ENCODE results near the gene TRMT2A.

DNA sequence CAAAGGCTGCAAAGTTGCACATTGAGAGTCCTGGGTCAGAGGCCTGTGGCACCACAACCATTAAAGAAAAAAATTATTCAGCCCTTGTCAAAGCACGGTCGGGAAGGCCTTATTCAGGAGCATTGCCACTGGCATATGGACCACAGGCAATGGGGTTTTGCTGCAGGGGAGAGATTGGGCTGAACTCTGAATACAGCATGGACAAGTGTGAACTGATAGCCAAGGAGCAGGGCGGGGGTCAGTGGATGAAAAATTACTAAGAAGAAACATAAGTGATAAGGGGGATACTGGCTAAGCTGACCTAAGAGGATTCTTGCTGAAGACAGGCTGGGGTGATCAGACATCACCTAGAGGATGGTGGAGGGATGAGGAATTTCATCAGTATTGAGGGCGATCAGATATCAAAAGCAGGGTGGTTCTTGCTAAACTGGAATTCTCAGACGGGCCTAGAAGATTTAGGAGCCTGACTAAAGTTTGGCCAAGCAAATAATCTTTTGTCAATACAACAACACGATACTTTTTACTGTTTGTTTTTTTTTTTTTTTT is 40.3 kb downstream of the TRMT2A start:
- TF ChIP-seq, protein P1, sequence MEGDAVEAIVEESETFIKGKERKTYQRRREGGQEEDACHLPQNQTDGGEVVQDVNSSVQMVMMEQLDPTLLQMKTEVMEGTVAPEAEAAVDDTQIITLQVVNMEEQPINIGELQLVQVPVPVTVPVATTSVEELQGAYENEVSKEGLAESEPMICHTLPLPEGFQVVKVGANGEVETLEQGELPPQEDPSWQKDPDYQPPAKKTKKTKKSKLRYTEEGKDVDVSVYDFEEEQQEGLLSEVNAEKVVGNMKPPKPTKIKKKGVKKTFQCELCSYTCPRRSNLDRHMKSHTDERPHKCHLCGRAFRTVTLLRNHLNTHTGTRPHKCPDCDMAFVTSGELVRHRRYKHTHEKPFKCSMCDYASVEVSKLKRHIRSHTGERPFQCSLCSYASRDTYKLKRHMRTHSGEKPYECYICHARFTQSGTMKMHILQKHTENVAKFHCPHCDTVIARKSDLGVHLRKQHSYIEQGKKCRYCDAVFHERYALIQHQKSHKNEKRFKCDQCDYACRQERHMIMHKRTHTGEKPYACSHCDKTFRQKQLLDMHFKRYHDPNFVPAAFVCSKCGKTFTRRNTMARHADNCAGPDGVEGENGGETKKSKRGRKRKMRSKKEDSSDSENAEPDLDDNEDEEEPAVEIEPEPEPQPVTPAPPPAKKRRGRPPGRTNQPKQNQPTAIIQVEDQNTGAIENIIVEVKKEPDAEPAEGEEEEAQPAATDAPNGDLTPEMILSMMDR (IDR thresholded peaks at IDR 0.05) = no peak
- TF ChIP-seq TCF12 (IDR thresholded peaks at IDR 0.05) (no peak), RCOR1 (IDR thresholded peaks at IDR 0.05; ENCODE audit: low read length) (no peak), YY1 (IDR thresholded peaks at IDR 0.05; ENCODE audit: low read depth) (no peak), RAD21 (IDR thresholded peaks at IDR 0.05; ENCODE audit: low read length) (no peak), FOXM1 (IDR thresholded peaks at IDR 0.05; ENCODE audit: low read depth) (no peak), GABPA (IDR thresholded peaks at IDR 0.05; ENCODE audit: low read depth) (no peak), MAX (IDR thresholded peaks at IDR 0.05; ENCODE audit: low read depth) (no peak), POLR2AphosphoS5 (IDR thresholded peaks at IDR 0.05; ENCODE audit: low read depth, low read length) (no peak), REST (IDR thresholded peaks at IDR 0.05; ENCODE audit: low read depth, low read length) (no peak), TAF1 (IDR thresholded peaks at IDR 0.05; ENCODE audit: borderline replicate concordance, low read depth, low read length) (no peak), RFX5 (IDR thresholded peaks at IDR 0.05; ENCODE audit: low read length) (no peak)

Data from SK-N-SH (cell line).